H1 (cell line): ENCODE measurements around the gene EBLN2. TPM values are rescaled to one million over a fixed set of nuclear protein-coding genes. Genes with fewer than 3 reads are reported as not detected.

Experiments used
- CTBP2 ChIP-seq: IDR thresholded peaks from 2 replicates; pipeline ENCODE4 v1.7.0; 2011; ENCODE audit warnings: borderline replicate concordance, mild to moderate bottlenecking, moderate library complexity, mixed read lengths, low read length; ENCODE audit not compliant: insufficient read depth, insufficient read length
- EP300 ChIP-seq, 2 experiments: IDR thresholded peaks; 1 replicate in 1 of 2; 2 replicates in 1 of 2; pipeline ENCODE4 v1.6.1; 2011 to 2012; ENCODE audit warnings: low read depth in 2 of 2, low read length in 2 of 2, mild to moderate bottlenecking in 2 of 2, borderline replicate concordance in 1 of 2, inconsistent platforms in 1 of 2, moderate library complexity in 1 of 2
- polyA plus RNA-seq, 7 experiments: library from polyadenylated mRNA; depleted of rRNA in 3 of 7; stranded (reverse) in 5 of 7; unstranded in 2 of 7; fragments of >200 nt in 5 of 7; fragments of 200-250 nt in 2 of 7; gene quantifications; 1 replicate in 5 of 7; 2 replicates in 1 of 7; 4 replicates in 1 of 7; pipeline versions ENCODE4 v1.2.1 to v1.2.3, GENCODE V29; 2011 to 2013; ENCODE audit warnings: missing spikeins in 2 of 7, mixed read lengths in 2 of 7
- total RNA-seq: library from RNA; stranded (reverse); fragmentation: NEBNext Ultra II Directional; extraction: Animal tissue kit (Norgen Biotek cat#: 25700); gene quantifications from 2 replicates; pipeline ENCODE4 v1.2.1, GENCODE V29; 2021
- TF ChIP-seq, protein P1 (sequence below), 3 experiments: IDR thresholded peaks; 1 replicate in 2 of 3; 2 replicates in 1 of 3; pipeline versions ENCODE4 v1.5.1 to v1.6.1; 2011; ENCODE audit warnings: low read length in 3 of 3, mild to moderate bottlenecking in 3 of 3, inconsistent platforms in 2 of 3, low read depth in 1 of 3, moderate library complexity in 1 of 3; ENCODE audit not compliant: insufficient read depth in 1 of 3; ENCODE audit errors: control extremely low read depth in 1 of 3
- TF ChIP-seq, protein P2 (sequence below): fragments of 300-600 bp; sonication (generic); IDR thresholded peaks from 2 replicates; pipeline ENCODE4 v1.7.1; 2012; ENCODE audit warnings: low read length, moderate library complexity, mild to moderate bottlenecking, inconsistent platforms; ENCODE audit not compliant: insufficient replicate concordance

The EBLN2 gene
- total and polyA plus RNA-seq, 2 of the 8 experiments (the other 6 are each of a cell fraction or from before 2014, with no cell fraction given) = 1.9 to 3.8 TPM

DNA sequence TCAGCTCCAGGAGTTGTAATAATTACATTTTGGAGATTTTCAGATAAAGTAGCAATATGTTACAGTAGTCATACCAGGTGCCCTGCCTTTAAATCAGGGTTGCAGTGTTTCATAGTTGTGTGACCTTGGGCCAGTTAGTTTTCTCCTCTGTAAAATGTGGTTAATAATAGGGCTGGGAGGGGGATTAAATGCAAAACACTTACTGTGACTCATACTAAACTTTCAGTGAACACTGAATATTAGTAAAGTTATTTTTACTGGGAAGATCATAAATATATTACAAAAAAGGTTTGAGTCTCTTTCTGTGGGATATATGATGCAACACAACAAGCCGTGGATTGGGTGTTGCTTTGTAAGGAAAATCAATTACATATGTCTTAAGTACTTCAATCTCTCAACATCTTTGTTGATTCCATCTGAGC lies 1.1 kb upstream of the EBLN2 start (continued):
- TF ChIP-seq, protein P1, sequence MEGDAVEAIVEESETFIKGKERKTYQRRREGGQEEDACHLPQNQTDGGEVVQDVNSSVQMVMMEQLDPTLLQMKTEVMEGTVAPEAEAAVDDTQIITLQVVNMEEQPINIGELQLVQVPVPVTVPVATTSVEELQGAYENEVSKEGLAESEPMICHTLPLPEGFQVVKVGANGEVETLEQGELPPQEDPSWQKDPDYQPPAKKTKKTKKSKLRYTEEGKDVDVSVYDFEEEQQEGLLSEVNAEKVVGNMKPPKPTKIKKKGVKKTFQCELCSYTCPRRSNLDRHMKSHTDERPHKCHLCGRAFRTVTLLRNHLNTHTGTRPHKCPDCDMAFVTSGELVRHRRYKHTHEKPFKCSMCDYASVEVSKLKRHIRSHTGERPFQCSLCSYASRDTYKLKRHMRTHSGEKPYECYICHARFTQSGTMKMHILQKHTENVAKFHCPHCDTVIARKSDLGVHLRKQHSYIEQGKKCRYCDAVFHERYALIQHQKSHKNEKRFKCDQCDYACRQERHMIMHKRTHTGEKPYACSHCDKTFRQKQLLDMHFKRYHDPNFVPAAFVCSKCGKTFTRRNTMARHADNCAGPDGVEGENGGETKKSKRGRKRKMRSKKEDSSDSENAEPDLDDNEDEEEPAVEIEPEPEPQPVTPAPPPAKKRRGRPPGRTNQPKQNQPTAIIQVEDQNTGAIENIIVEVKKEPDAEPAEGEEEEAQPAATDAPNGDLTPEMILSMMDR (IDR thresholded peaks at IDR 0.05; ENCODE audit: control extremely low read depth in 1 of 3, insufficient read depth in 1 of 3, low read depth in 1 of 3, low read length in 3 of 3) = no peak
- TF ChIP-seq, protein P2, sequence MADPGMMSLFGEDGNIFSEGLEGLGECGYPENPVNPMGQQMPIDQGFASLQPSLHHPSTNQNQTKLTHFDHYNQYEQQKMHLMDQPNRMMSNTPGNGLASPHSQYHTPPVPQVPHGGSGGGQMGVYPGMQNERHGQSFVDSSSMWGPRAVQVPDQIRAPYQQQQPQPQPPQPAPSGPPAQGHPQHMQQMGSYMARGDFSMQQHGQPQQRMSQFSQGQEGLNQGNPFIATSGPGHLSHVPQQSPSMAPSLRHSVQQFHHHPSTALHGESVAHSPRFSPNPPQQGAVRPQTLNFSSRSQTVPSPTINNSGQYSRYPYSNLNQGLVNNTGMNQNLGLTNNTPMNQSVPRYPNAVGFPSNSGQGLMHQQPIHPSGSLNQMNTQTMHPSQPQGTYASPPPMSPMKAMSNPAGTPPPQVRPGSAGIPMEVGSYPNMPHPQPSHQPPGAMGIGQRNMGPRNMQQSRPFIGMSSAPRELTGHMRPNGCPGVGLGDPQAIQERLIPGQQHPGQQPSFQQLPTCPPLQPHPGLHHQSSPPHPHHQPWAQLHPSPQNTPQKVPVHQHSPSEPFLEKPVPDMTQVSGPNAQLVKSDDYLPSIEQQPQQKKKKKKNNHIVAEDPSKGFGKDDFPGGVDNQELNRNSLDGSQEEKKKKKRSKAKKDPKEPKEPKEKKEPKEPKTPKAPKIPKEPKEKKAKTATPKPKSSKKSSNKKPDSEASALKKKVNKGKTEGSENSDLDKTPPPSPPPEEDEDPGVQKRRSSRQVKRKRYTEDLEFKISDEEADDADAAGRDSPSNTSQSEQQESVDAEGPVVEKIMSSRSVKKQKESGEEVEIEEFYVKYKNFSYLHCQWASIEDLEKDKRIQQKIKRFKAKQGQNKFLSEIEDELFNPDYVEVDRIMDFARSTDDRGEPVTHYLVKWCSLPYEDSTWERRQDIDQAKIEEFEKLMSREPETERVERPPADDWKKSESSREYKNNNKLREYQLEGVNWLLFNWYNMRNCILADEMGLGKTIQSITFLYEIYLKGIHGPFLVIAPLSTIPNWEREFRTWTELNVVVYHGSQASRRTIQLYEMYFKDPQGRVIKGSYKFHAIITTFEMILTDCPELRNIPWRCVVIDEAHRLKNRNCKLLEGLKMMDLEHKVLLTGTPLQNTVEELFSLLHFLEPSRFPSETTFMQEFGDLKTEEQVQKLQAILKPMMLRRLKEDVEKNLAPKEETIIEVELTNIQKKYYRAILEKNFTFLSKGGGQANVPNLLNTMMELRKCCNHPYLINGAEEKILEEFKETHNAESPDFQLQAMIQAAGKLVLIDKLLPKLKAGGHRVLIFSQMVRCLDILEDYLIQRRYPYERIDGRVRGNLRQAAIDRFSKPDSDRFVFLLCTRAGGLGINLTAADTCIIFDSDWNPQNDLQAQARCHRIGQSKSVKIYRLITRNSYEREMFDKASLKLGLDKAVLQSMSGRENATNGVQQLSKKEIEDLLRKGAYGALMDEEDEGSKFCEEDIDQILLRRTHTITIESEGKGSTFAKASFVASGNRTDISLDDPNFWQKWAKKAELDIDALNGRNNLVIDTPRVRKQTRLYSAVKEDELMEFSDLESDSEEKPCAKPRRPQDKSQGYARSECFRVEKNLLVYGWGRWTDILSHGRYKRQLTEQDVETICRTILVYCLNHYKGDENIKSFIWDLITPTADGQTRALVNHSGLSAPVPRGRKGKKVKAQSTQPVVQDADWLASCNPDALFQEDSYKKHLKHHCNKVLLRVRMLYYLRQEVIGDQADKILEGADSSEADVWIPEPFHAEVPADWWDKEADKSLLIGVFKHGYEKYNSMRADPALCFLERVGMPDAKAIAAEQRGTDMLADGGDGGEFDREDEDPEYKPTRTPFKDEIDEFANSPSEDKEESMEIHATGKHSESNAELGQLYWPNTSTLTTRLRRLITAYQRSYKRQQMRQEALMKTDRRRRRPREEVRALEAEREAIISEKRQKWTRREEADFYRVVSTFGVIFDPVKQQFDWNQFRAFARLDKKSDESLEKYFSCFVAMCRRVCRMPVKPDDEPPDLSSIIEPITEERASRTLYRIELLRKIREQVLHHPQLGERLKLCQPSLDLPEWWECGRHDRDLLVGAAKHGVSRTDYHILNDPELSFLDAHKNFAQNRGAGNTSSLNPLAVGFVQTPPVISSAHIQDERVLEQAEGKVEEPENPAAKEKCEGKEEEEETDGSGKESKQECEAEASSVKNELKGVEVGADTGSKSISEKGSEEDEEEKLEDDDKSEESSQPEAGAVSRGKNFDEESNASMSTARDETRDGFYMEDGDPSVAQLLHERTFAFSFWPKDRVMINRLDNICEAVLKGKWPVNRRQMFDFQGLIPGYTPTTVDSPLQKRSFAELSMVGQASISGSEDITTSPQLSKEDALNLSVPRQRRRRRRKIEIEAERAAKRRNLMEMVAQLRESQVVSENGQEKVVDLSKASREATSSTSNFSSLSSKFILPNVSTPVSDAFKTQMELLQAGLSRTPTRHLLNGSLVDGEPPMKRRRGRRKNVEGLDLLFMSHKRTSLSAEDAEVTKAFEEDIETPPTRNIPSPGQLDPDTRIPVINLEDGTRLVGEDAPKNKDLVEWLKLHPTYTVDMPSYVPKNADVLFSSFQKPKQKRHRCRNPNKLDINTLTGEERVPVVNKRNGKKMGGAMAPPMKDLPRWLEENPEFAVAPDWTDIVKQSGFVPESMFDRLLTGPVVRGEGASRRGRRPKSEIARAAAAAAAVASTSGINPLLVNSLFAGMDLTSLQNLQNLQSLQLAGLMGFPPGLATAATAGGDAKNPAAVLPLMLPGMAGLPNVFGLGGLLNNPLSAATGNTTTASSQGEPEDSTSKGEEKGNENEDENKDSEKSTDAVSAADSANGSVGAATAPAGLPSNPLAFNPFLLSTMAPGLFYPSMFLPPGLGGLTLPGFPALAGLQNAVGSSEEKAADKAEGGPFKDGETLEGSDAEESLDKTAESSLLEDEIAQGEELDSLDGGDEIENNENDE = no peak
- TF ChIP-seq CTBP2 (no peak), EP300 (IDR thresholded peaks at IDR 0.05; ENCODE audit: borderline replicate concordance in 1 of 2, low read depth in 2 of 2, low read length in 2 of 2) (no peak)
